Small intestine (tissue), 7 donors: Measurements from ENCODE around the gene BAD. TPM values are rescaled to one million over a fixed set of nuclear protein-coding genes. Genes with fewer than 3 reads are reported as not detected.

Source experiments
- DNase-seq, 2 donors: peaks; one replicate each; pipeline versions ENCODE4 v3.0.0 to v3.0.0-alpha.2; 2013
- FAIRE-seq: peaks from 2 replicates; lab custom pipeline; 2012; peaks lifted over from hg19 to GRCh38; lab: Jason Lieb, UNC
- H3K27ac ChIP-seq, 3 donors: one replicate each; pipeline ENCODE4 v1.5.1; 2013; ENCODE audit warnings: low read length in 2 of 3, mild to moderate bottlenecking in 2 of 3, control low read depth in 1 of 3, inconsistent platforms in 1 of 3, low read depth in 1 of 3, moderate library complexity in 1 of 3
- H3K27me3 ChIP-seq, 3 donors: one replicate each; pipeline ENCODE4 v1.6.1; 2013; ENCODE audit warnings: low read length in 3 of 3, inconsistent platforms in 1 of 3; ENCODE audit not compliant: control insufficient read depth in 3 of 3, insufficient read depth in 3 of 3
- H3K36me3 ChIP-seq, 3 donors: one replicate each; pipeline ENCODE4 v1.6.1; 2013; ENCODE audit warnings: low read length in 3 of 3, inconsistent platforms in 1 of 3, low read depth in 1 of 3, mild to moderate bottlenecking in 1 of 3, moderate library complexity in 1 of 3; ENCODE audit not compliant: control insufficient read depth in 3 of 3, insufficient read depth in 2 of 3
- H3K4me1 ChIP-seq, 3 donors: one replicate each; pipeline ENCODE4 v1.6.1; 2013; ENCODE audit warnings: low read length in 2 of 3, inconsistent platforms in 1 of 3, low read depth in 1 of 3, mild to moderate bottlenecking in 1 of 3, moderate library complexity in 1 of 3; ENCODE audit not compliant: control insufficient read depth in 3 of 3, insufficient read depth in 2 of 3
- H3K4me3 ChIP-seq, 3 donors: one replicate each; pipeline ENCODE4 v1.5.1; 2013; ENCODE audit warnings: low read length in 3 of 3, control low read depth in 1 of 3, inconsistent platforms in 1 of 3, low read depth in 1 of 3, mild to moderate bottlenecking in 1 of 3, moderate library complexity in 1 of 3
- H3K9me3 ChIP-seq, 2 donors: one replicate each; pipeline ENCODE4 v1.6.1; 2013; ENCODE audit warnings: low read depth in 1 of 2, low read length in 1 of 2; ENCODE audit not compliant: control insufficient read depth in 2 of 2, insufficient read depth in 1 of 2
- WGBS, 3 donors: extraction: QIAGEN DNeasy Blood & Tissue Kit; methylation state at CpG; one replicate each; pipeline ENCODE4 v1.1.7; 2013; 5-methylcytosine and 5-hydroxymethylcytosine counted together
- polyA plus RNA-seq, 4 donors: library from polyadenylated mRNA; stranded (reverse) in 3 of 4; unstranded in 1 of 4; fragments of 200-250 nt in 3 of 4; fragments of 120-200 nt in 1 of 4; gene quantifications; one replicate each; pipeline versions ENCODE4 v1.2.1 to v1.2.3, GENCODE V29; 2013
- donor health status: healthy with polysubstance abuse.
- donor health status: control.
- donor health status: control.
- donor health status: Bipolar disorder and iron deficiency.
- donor health status: healthy.

The BAD gene
- polyA plus RNA-seq, 4 donors: 41.2 to 98.6 (median 74.1) TPM

DNA sequence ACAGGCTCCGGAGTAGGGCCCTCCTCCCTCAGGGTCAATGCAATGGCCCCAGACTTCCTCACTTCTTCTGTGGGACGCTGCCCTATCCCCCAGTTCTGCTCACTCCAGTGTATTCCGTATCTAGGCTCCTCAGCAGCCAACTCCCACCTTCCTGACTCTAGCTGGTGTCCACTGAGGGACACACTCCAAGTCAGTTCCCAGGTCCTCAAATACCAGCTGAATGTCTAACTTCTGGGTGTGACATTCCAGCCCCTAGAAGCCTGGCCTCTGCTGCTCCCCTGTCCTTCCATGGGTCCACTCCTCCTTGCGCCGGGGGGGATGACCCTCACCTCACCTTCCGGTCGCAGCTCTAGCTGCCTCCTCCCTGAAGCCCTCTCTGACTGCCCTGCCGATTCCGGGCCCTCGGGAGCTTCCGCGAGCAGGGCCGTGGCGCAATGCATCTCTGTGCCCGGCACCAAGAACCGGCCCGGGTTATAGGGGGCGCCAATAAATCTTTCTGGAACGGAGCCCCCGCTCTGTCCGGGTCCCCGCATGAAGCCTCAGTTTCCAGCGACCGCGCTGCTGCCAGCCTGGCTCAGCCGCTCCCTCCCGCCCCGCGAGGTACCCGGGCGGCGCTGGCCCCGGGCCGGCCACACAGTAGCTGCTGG is 15.4 kb downstream of the BAD start:
- no peak for FAIRE-seq
- WGBS, 3 donors: 1% methylated on average over 30 to 34 of the region's 34 CpGs

DNA sequence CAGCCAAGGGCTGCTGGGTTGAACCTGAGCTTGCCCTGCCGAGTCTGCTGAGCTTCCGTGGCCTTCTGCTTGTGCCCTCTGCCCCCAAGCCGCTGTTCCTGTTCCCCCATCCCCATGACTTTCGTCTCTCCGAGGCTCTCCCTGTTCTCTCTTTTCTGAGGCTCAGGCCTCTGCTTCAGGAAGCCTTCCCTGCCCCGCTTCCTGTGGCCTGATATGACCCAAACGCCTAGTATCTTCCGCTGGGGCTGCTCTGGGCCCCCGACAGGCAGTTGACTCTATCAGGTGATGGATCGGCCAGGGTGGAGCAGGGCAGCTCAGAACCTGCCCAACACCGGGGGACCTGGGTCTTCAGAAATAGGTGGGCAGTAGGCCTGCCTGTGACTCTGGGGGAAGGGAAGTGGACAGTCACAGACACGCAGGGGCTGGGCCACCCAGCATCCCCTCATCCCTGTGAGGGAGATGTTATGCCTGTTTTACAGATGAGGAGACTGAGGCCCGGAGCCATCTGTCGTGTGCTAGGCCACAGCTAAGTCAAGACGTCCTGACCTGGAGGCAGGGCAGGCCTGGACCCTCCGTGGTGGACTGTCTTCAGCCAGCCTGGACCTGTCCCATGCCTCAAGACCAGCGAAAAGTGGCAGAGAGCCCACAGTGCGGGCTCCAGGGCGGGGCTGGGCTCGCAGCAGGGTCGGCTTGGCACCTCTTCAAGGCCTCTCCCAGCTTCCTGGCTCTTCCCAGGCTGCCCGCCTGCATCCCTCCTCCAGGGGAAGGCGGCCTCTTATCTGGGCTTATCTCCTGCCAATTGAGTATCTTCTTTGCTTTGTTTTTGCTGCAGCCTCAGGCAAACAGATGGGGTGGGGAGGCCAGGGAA is 16.2 kb downstream of the BAD start:
- DNase-seq (peak in 1 of 2 donors; percentile 71), FAIRE-seq (no peak)
- peak overlapping the region in 1 of 3 donors; percentile 44 for H3K4me3 ChIP-seq
- peaks cover 8 to 65% (median 23%) of the 10 kb centered on the region in 3 donors for H3K36me3 ChIP-seq
- H3K27me3 ChIP-seq: no peaks in the 10 kb centered on the region
- peak overlapping the region; percentile 83 to 87 (median 84) for H3K27ac ChIP-seq
- 22 to 32% (median 32%) methylated on average over 19 to 23 of the region's 23 CpGs for WGBS, 3 donors
- H3K4me1 ChIP-seq: peaks cover 0 to 32% (median 4%) of the 10 kb centered on the region in 3 donors
- H3K9me3 ChIP-seq: no peaks in the 10 kb centered on the region

More for the DNA sequence above, 15.4 kb downstream of the BAD start:
- Histone ChIP-seq H3K27me3 (no peaks in the 10 kb centered on the region), H3K27ac (peak overlapping the region; percentile 83 to 87 (median 84)), H3K4me3 (peak overlapping the region; percentile 44 to 59 (median 59)), H3K4me1 (peaks cover 0 to 39% (median 4%) of the 10 kb centered on the region in 3 donors), H3K36me3 (peaks cover 4 to 62% (median 18%) of the 10 kb centered on the region in 3 donors), H3K9me3 (no peaks in the 10 kb centered on the region)
- peak; percentile 59 to 66 for DNase-seq

DNA sequence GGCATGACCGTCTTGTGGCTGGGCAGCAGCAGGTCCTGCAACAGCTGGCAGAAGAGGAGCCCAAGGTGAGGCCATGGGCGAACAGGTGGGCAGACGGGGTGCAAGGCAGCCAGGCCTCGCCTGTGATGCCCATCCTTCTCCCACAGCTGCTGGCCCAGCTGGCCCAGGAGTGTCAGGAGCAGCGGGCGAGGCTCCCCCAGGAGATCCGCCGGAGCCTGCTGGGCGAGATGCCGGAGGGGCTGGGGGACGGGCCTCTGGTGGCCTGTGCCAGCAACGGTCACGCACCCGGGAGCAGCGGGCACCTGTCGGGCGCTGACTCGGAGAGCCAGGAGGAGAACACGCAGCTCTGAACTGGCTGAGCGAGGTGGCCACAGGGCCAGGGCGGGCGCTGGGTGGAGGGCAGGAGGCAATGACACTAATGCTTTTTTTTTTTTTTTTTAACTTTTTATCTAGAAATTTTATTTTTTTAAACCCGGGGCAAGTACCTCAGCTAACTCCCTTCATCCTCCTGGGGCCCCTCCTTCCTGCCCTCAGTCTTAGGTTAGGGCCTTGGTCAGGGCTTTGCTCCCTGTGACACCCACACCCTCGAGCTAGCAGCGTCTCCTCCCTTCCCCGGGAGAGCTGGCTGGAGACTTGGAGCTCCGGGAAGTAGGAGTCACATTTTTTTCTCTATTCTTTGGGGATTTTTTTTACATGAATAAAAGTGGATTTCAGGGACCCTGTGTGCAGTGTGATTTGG is 17.1 kb downstream of the BAD start:
- H3K27ac ChIP-seq: peak overlapping the region in 2 of 3 donors; percentile 84 to 87
- 34 to 69% (median 49%) methylated on average over 25 to 27 of the region's 27 CpGs for WGBS, 3 donors
- no peaks in the 10 kb centered on the region for H3K27me3 ChIP-seq
- no peak overlapping the region for H3K4me3 ChIP-seq
- peak in 1 of 2 donors; percentile 64 for DNase-seq
- H3K4me1 ChIP-seq: peaks cover 0 to 24% (median 4%) of the 10 kb centered on the region in 3 donors
- FAIRE-seq: no peak
- H3K9me3 ChIP-seq: no peaks in the 10 kb centered on the region
- H3K36me3 ChIP-seq: peaks cover 14 to 71% (median 32%) of the 10 kb centered on the region in 3 donors

DNA sequence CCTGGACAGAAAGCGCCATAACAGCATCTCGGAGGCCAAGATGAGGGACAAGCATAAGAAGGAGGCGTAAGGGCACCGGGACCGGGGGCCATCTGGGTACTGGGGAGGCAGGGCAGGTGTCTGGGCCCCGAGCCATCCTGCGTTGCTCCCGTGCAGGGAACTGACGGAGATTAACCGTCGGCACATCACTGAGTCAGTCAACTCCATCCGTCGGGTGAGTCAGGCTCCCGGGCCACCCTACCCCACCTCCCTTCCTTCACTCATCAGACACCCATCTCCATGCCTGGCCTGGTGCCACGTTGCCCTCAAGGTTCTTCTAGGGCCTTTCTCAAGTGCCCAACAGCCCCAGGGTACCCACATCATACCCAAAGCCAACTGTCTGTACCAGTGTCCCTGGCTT is 18.1 kb downstream of the BAD start:
- FAIRE-seq: no peak
- peaks cover 22 to 79% (median 38%) of the 10 kb centered on the region in 3 donors for H3K36me3 ChIP-seq
- DNase-seq: no peak

DNA sequence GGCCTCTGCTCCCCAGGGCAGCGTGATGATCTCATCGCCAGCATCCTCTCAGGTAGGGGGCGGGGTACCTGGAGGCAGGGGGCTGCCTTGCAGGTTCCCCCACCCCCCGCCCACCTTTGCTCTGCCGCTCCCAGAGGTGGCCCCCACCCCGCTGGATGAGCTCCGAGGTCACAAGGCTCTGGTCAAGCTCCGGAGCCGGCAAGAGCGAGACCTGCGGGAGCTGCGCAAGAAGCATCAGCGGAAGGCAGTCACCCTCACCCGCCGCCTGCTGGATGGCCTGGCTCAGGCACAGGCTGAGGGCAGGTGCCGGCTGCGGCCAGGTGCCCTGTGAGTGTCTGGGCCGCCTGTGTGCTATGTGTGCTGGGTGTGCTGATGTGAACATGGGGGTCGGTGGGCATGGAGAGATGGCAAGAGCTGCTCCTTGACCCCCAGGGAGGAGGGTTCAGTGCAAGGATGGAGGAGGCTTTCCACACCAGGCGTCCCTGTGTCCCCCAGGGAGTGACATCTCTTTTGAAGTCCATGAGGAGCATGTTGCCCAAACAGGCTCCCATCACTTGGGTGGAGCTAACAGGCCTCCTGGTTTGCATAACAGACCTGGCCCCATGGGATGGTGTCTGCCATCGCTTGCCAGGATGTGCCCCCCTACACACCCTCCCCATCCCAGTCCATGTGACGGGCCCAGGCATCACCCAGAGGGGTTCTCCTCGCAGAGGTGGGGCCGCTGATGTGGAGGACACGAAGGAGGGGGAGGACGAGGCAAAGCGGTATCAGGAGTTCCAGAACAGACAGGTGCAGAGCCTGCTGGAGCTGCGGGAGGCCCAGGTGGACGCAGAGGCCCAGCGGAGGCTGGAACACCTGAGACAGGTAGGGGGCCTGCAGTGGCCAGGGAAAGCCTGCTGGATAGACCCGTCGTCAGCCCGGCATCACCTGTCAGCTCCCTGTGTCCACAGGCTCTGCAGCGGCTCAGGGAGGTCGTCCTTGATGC is 19.0 kb downstream of the BAD start:
- no peaks in the 10 kb centered on the region for H3K27me3 ChIP-seq
- no peak overlapping the region for H3K27ac ChIP-seq
- FAIRE-seq (no peak), DNase-seq (no peak)
- WGBS, 3 donors: 86 to 90% (median 88%) methylated on average over 34 to 35 of the region's 35 CpGs
- peaks cover 26 to 86% (median 41%) of the 10 kb centered on the region in 3 donors for H3K36me3 ChIP-seq
- H3K4me1 ChIP-seq: peaks cover 0 to 16% (median 2%) of the 10 kb centered on the region in 3 donors
- H3K4me3 ChIP-seq: no peak overlapping the region
- no peaks in the 10 kb centered on the region for H3K9me3 ChIP-seq

More for the DNA sequence above, 18.1 kb downstream of the BAD start:
- no peaks in the 10 kb centered on the region for H3K9me3 ChIP-seq
- peaks cover 0 to 16% (median 2%) of the 10 kb centered on the region in 3 donors for H3K4me1 ChIP-seq
- no peaks in the 10 kb centered on the region for H3K27me3 ChIP-seq
- H3K4me3 ChIP-seq: no peak overlapping the region
- H3K27ac ChIP-seq: peak overlapping the region in 1 of 3 donors; percentile 25
- WGBS, 3 donors: 71 to 83% (median 76%) methylated on average over 15 of the region's 15 CpGs

DNA sequence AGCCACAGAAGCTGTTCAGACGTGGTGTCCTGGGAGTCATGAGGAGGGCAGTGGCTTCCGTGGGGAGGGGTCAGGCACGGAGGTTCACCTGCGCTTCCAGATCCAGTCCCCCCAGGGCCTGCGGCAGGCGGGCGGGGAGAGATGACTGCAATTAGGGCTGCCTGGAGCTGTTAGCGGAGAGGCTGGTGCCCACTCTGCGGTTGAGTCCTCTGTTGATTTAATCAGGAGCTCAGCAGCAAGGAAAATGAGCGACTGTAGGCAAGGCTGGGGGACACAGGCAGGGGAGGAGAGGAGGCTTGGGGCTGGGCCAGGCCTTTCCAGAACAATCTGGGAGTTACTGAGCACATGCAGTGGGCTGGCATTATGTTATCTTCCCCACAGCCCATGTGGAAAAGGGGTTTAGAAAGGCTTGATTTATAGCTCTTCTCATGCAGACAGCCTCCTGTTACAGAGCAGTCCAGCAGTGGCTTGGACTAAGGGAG is 20.1 kb downstream of the BAD start:
- H3K9me3 ChIP-seq: no peaks in the 10 kb centered on the region
- no peak for DNase-seq
- no peaks in the 10 kb centered on the region for H3K27me3 ChIP-seq
- 79 to 89% (median 87%) methylated on average over 10 of the region's 10 CpGs for WGBS, 3 donors
- FAIRE-seq: no peak
- no peak overlapping the region for H3K27ac ChIP-seq
- peaks cover 0 to 16% (median 2%) of the 10 kb centered on the region in 3 donors for H3K4me1 ChIP-seq
- H3K36me3 ChIP-seq: peaks cover 26 to 97% (median 50%) of the 10 kb centered on the region in 3 donors
- no peak overlapping the region for H3K4me3 ChIP-seq

DNA sequence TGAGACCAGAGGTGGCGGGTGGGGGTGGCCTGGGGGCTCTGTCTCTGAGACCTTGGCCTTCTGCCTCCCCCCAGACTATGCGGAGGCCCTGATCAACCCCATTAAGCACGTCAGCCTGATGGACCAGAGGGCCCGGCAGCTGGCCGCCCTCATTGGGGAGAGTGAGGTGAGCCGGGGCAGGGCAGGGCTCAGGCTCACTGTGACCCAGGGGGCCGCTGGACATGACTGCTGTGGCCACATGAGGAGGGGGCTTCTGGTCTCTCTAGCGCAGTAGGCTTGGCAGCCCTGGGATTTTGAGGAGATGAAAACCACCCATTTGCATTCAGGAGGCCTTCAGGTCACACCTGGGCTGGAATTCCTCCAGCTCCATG is 20.5 kb downstream of the BAD start:
- no peak overlapping the region for H3K4me3 ChIP-seq
- WGBS, 3 donors: 88 to 91% (median 89%) methylated on average over 7 to 8 of the region's 8 CpGs
- peaks cover 27 to 98% (median 55%) of the 10 kb centered on the region in 3 donors for H3K36me3 ChIP-seq
- H3K4me1 ChIP-seq: peaks cover 0 to 13% (median 2%) of the 10 kb centered on the region in 3 donors
- no peak overlapping the region for H3K27ac ChIP-seq
- FAIRE-seq: no peak
- H3K9me3 ChIP-seq: no peaks in the 10 kb centered on the region
- DNase-seq: no peak
- H3K27me3 ChIP-seq: no peaks in the 10 kb centered on the region
